GM12873 (cell line): ENCODE results near the gene DPH2.

ENCODE experiments used
- CTCF ChIP-seq: IDR thresholded peaks from 2 replicates; pipeline ENCODE4 v1.5.1; 2012; ENCODE audit warnings: low read depth, mild to moderate bottlenecking, moderate library complexity, low read length, control low read depth; ENCODE audit not compliant: insufficient read depth; ENCODE audit errors: missing control alignments

DPH2 gene

GRCh38 chr1:44021156-44021555 lies 51.3 kb downstream of the DPH2 start:
- no peak for TF ChIP-seq CTCF

- no peak for TF ChIP-seq CTCF
Measured at GRCh38 chr1:44021581-44022321, 51.9 kb downstream of the DPH2 start.
